ENCODE results near the gene PRKAA2. TPM values are rescaled to one million over a fixed set of nuclear protein-coding genes. Genes with fewer than 3 reads are reported as not detected.

The PRKAA2 gene
- total RNA-seq, 2 donors from 2014 or later = not detected

Other genes with a start within 250 kb of the PRKAA2 start
- not detected for gene PLPP3, start 65.8 kb upstream of the PRKAA2 start, total RNA-seq
- not detected for gene FYB2, start 174.1 kb downstream of the PRKAA2 start, total RNA-seq
- not detected for gene C8A, start 209.5 kb downstream of the PRKAA2 start, total RNA-seq

Measured in activated T-cell treated with anti-CD3 and anti-CD28 coated beads, Interleukin-2, amount 50 U/mL, for 72 hours (primary cell).